ENCODE measurements around the gene ARHGEF26.
"Not testable (repeated sequence)": the region's sequence is repeated elsewhere in the genome, so short reads cannot be mapped to it uniquely, and the experiment has no call there.

Gene ARHGEF26

DNA sequence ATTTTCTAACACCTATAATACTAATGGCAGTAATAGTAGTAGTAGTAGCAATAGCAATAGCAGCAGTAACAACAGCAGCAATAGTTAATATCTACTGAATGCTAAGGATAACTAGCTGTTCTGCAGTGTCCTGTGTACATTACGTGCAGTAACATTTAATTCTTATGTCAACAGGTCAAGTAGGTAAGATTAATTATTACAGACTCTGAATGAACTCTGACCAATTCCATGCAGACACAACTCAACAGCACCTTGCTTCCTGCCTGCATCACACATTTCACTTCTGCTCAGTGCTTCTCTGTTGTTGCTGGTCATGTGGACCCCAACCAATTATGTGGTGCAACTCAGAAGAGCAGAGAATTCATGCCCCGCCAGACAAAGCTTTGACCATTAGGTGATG, 39.9 kb upstream of the ARHGEF26 start:
- Histone ChIP-seq H2AFZ (ENCODE audit: low read depth, low read length) (no peak overlapping the region), H3K9ac (ENCODE audit: low read depth, low read length) (no peak overlapping the region), H3K4me1 (ENCODE audit: insufficient read depth, low read length) (no peaks in the 10 kb centered on the region), H3K4me3 (ENCODE audit: low read depth in 1 of 2, low read length in 2 of 2) (no peak overlapping the region), H3K9me3 (ENCODE audit: insufficient read depth, low read length, severe bottlenecking) (no peaks in the 10 kb centered on the region), H3K36me3 (ENCODE audit: insufficient read depth, low read length) (no peaks in the 10 kb centered on the region), H3K27me3 (ENCODE audit: insufficient read depth, low read length, poor library complexity) (no peaks in the 10 kb centered on the region), H4K20me1 (ENCODE audit: insufficient read depth, low read length) (no peaks in the 10 kb centered on the region), H3K4me2 (ENCODE audit: insufficient read depth, low read length) (no peak overlapping the region), H3K27ac (ENCODE audit: low read length) (no peak overlapping the region), H3K79me2 (ENCODE audit: insufficient read depth, low read length) (no peaks in the 10 kb centered on the region)
- TF ChIP-seq EZH2 (IDR thresholded peaks at IDR 0.05; ENCODE audit: borderline replicate concordance, low read depth, low read length, severe bottlenecking), result no peak
- no peak for TF ChIP-seq CTCF (IDR thresholded peaks at IDR 0.05; ENCODE audit: borderline replicate concordance, extremely low read depth, low read length, poor library complexity, severe bottlenecking)
- no peak for ATAC-seq (ENCODE audit: insufficient read depth, low read depth)
- DNase-seq, result no peak

DNA sequence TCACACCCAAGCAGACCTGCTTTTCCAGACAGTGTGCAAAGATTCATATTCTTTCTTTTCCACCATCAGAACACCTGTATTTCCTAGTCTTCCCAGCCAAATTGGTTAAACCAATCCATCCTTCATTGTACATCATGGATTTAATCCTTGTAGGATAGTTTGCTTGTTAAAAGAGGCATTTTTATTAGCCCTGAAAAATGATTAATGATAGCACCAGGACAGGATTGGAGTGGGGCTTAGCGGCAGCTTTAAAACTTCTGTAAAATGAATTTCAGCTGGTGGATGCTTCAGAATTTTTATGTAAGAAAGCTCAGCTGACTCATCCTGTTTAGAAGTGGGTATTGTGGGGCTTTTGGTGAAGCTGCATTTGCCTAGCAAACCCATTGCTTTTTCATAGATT, 36.1 kb upstream of the ARHGEF26 start:
- H4K20me1 ChIP-seq (ENCODE audit: insufficient read depth, low read length), result no peaks in the 10 kb centered on the region
- no peaks in the 10 kb centered on the region for H3K9me3 ChIP-seq (ENCODE audit: insufficient read depth, low read length, severe bottlenecking)
- H2AFZ ChIP-seq (ENCODE audit: low read depth, low read length), result no peak overlapping the region
- H3K4me3 ChIP-seq (ENCODE audit: low read depth in 1 of 2, low read length in 2 of 2), result no peak overlapping the region
- H3K4me1 ChIP-seq (ENCODE audit: insufficient read depth, low read length), result no peaks in the 10 kb centered on the region
- H3K9ac ChIP-seq (ENCODE audit: low read depth, low read length), result no peak overlapping the region
- H3K27me3 ChIP-seq (ENCODE audit: insufficient read depth, low read length, poor library complexity), result no peaks in the 10 kb centered on the region
- ATAC-seq (ENCODE audit: insufficient read depth, low read depth), result no peak
- no peak overlapping the region for H3K4me2 ChIP-seq (ENCODE audit: insufficient read depth, low read length)
- no peak for DNase-seq
- no peaks in the 10 kb centered on the region for H3K36me3 ChIP-seq (ENCODE audit: insufficient read depth, low read length)
- H3K79me2 ChIP-seq (ENCODE audit: insufficient read depth, low read length), result no peaks in the 10 kb centered on the region
- no peak for TF ChIP-seq CTCF (IDR thresholded peaks at IDR 0.05; ENCODE audit: borderline replicate concordance, extremely low read depth, low read length, poor library complexity, severe bottlenecking)
- no peak for TF ChIP-seq EZH2 (IDR thresholded peaks at IDR 0.05; ENCODE audit: borderline replicate concordance, low read depth, low read length, severe bottlenecking)
- no peak overlapping the region for H3K27ac ChIP-seq (ENCODE audit: low read length)

DNA sequence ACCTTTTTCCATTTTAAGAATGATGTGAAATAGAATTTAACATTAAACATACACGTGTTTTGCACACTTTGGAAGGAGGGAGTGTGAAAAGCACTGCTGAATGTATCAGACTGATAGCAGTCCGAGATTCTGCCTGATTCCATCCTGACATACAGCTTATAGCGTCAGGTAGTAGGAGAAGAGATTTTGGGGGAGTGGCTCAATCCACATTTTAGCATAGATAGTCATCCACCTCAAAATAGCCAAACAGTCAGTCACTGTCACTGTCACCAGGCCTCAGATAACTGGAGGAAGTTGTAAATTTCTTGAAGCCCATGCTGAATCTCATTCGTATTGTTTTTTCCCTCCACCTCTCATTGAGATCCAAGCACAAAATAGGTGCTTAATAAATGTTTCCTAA, 35.4 kb upstream of the ARHGEF26 start:
- H4K20me1 ChIP-seq (ENCODE audit: insufficient read depth, low read length), result no peaks in the 10 kb centered on the region
- no peaks in the 10 kb centered on the region for H3K9me3 ChIP-seq (ENCODE audit: insufficient read depth, low read length, severe bottlenecking)
- no peaks in the 10 kb centered on the region for H3K79me2 ChIP-seq (ENCODE audit: insufficient read depth, low read length)
- no peaks in the 10 kb centered on the region for H3K4me1 ChIP-seq (ENCODE audit: insufficient read depth, low read length)
- H3K9ac ChIP-seq (ENCODE audit: low read depth, low read length), result no peak overlapping the region
- no peaks in the 10 kb centered on the region for H3K27me3 ChIP-seq (ENCODE audit: insufficient read depth, low read length, poor library complexity)
- no peak overlapping the region for H3K4me3 ChIP-seq (ENCODE audit: low read depth in 1 of 2, low read length in 2 of 2)
- TF ChIP-seq EZH2 (IDR thresholded peaks at IDR 0.05; ENCODE audit: borderline replicate concordance, low read depth, low read length, severe bottlenecking) (no peak), CTCF (IDR thresholded peaks at IDR 0.05; ENCODE audit: borderline replicate concordance, extremely low read depth, low read length, poor library complexity, severe bottlenecking) (no peak)
- no peak for ATAC-seq (ENCODE audit: insufficient read depth, low read depth)
- no peak overlapping the region for H2AFZ ChIP-seq (ENCODE audit: low read depth, low read length)
- no peak overlapping the region for H3K27ac ChIP-seq (ENCODE audit: low read length)
- DNase-seq, result no peak
- no peaks in the 10 kb centered on the region for H3K36me3 ChIP-seq (ENCODE audit: insufficient read depth, low read length)
- no peak overlapping the region for H3K4me2 ChIP-seq (ENCODE audit: insufficient read depth, low read length)

DNA sequence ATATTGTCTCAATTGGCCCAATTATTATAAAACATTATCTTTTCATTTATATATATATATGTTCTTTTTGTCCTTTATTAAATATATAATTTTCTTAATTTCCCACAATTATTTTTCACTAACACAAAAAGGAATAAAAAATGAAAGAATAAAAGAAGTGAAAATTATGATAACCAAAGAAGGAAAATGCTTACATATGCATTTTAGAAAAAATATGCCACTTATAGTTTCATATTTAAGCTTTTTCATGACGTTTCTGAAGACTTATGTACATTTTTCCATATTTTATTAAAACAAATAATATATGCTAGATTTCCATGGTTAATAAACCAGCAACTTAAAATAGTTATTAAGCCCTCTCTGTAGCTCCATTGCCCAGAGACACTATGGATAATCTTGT, 34.9 kb upstream of the ARHGEF26 start:
- Histone ChIP-seq H3K9ac (ENCODE audit: low read depth, low read length) (no peak overlapping the region), H3K9me3 (ENCODE audit: insufficient read depth, low read length, severe bottlenecking) (no peaks in the 10 kb centered on the region), H3K27ac (ENCODE audit: low read length) (no peak overlapping the region), H4K20me1 (ENCODE audit: insufficient read depth, low read length) (no peaks in the 10 kb centered on the region), H3K36me3 (ENCODE audit: insufficient read depth, low read length) (no peaks in the 10 kb centered on the region), H2AFZ (ENCODE audit: low read depth, low read length) (no peak overlapping the region), H3K4me3 (ENCODE audit: low read depth in 1 of 2, low read length in 2 of 2) (no peak overlapping the region), H3K27me3 (ENCODE audit: insufficient read depth, low read length, poor library complexity) (no peaks in the 10 kb centered on the region), H3K4me2 (ENCODE audit: insufficient read depth, low read length) (no peak overlapping the region), H3K4me1 (ENCODE audit: insufficient read depth, low read length) (no peaks in the 10 kb centered on the region), H3K79me2 (ENCODE audit: insufficient read depth, low read length) (no peaks in the 10 kb centered on the region)
- no peak for TF ChIP-seq EZH2 (IDR thresholded peaks at IDR 0.05; ENCODE audit: borderline replicate concordance, low read depth, low read length, severe bottlenecking)
- TF ChIP-seq CTCF (IDR thresholded peaks at IDR 0.05; ENCODE audit: borderline replicate concordance, extremely low read depth, low read length, poor library complexity, severe bottlenecking), result no peak
- ATAC-seq (ENCODE audit: insufficient read depth, low read depth) (no peak), DNase-seq (no peak)

DNA sequence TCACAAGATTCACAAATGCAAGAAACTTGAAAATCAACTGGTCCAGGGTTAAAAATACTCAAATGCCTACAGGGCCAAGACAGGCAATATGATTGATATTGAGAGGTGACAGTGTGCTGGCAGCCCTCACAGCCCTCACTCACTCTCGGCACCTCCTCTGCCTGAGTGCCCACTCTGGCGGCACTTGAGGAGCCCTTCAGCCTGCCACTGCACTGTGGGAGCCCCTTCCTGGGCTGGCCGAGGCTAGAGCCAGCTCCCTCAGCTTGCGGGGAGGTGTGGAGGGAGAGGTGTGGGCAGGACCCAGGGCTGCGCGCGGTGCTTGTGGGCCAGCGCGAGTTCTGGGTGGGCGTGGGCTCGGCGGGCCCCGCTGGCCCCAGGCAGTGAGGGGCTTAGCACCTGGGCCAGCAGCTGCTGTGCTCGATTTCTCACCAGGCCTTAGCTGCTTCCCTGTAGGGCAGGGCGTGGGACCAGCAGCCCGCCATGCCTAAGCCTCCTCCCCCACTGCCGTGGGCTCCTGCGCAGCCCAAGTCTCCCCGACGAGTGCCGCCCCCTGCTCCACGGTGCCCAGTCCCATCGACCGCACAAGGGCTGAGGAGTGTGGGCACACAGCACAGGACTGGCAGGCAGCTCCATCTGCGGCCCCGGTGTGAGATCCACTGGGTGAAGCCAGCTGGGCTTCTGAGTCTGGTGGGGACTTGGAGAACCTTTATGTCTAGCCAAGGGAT, 33.3 kb upstream of the ARHGEF26 start:
- ATAC-seq (ENCODE audit: insufficient read depth, low read depth); DNase-seq; H3K79me2 ChIP-seq (ENCODE audit: insufficient read depth, low read length); H3K9me3 ChIP-seq (ENCODE audit: insufficient read depth, low read length, severe bottlenecking); H3K9ac ChIP-seq (ENCODE audit: low read depth, low read length); H3K4me3 ChIP-seq (ENCODE audit: low read depth in 1 of 2, low read length in 2 of 2); H3K27ac ChIP-seq (ENCODE audit: low read length); H4K20me1 ChIP-seq (ENCODE audit: insufficient read depth, low read length); H3K4me1 ChIP-seq (ENCODE audit: insufficient read depth, low read length); H3K4me2 ChIP-seq (ENCODE audit: insufficient read depth, low read length); H2AFZ ChIP-seq (ENCODE audit: low read depth, low read length); H3K36me3 ChIP-seq (ENCODE audit: insufficient read depth, low read length); H3K27me3 ChIP-seq (ENCODE audit: insufficient read depth, low read length, poor library complexity): not testable (repeated sequence)

Data from DND-41 (cell line).